Measurements from ENCODE around the gene TCIRG1.

Gene TCIRG1

GRCh38 chr11:68012843-68013610 lies 25.8 kb upstream of the TCIRG1 start:
- no peak overlapping the region for H3K4me3 ChIP-seq (ENCODE audit: low read depth, low read length)
- no peak for DNase-seq (ENCODE audit: low read depth)
- no peak for TF ChIP-seq CTCF (IDR thresholded peaks at IDR 0.05; ENCODE audit: insufficient read depth, low read depth, low read length, missing control alignments)

GRCh38 chr11:68013611-68014156 lies 25.1 kb upstream of the TCIRG1 start:
- no peak for TF ChIP-seq CTCF (IDR thresholded peaks at IDR 0.05; ENCODE audit: insufficient read depth, low read depth, low read length, missing control alignments)
- no peak overlapping the region for H3K4me3 ChIP-seq (ENCODE audit: low read depth, low read length)
- no peak for DNase-seq (ENCODE audit: low read depth)

GRCh38 chr11:68014157-68014946 lies 24.5 kb upstream of the TCIRG1 start:
- no peak for TF ChIP-seq CTCF (IDR thresholded peaks at IDR 0.05; ENCODE audit: insufficient read depth, low read depth, low read length, missing control alignments)
- DNase-seq (ENCODE audit: low read depth), result no peak
- H3K4me3 ChIP-seq (ENCODE audit: low read depth, low read length), result no peak overlapping the region

- TF ChIP-seq CTCF (IDR thresholded peaks at IDR 0.05; ENCODE audit: insufficient read depth, low read depth, low read length, missing control alignments), result no peak
- H3K4me3 ChIP-seq (ENCODE audit: low read depth, low read length), result no peak overlapping the region
- no peak for DNase-seq (ENCODE audit: low read depth)
These were observed 23.8 kb upstream of the TCIRG1 start for GRCh38 chr11:68014947-68015447.

GRCh38 chr11:68015467-68015866 lies 23.4 kb upstream of the TCIRG1 start:
- DNase-seq (ENCODE audit: low read depth), result no peak
- no peak for TF ChIP-seq CTCF (IDR thresholded peaks at IDR 0.05; ENCODE audit: insufficient read depth, low read depth, low read length, missing control alignments)
- no peak overlapping the region for H3K4me3 ChIP-seq (ENCODE audit: low read depth, low read length)

- H3K4me3 ChIP-seq (ENCODE audit: low read depth, low read length), result no peak overlapping the region
- no peak for TF ChIP-seq CTCF (IDR thresholded peaks at IDR 0.05; ENCODE audit: insufficient read depth, low read depth, low read length, missing control alignments)
- no peak for DNase-seq (ENCODE audit: low read depth)
These were observed 22.5 kb upstream of the TCIRG1 start for GRCh38 chr11:68016161-68016903.

All from GM12865 (cell line).